GM18868 (cell line): ENCODE data around the gene NDUFB7.
"Not testable (repeated sequence)": the region's sequence is repeated elsewhere in the genome, so short reads cannot be mapped to it uniquely, and the experiment has no call there.

Experiments
- ATAC-seq: cut with Tn5 transposase; IDR thresholded peaks from one replicate; pipeline ENCODE4 v1.9.1; 2021; ENCODE audit warnings: mild to moderate bottlenecking, moderate library complexity; ENCODE audit not compliant: unreplicated experiment

The NDUFB7 gene

GRCh38 chr19:14553939-14554243 is 18.0 kb downstream of the NDUFB7 start:
- ATAC-seq = no peak

GRCh38 chr19:14553042-14553938 is 18.6 kb downstream of the NDUFB7 start:
- ATAC-seq = no peak

GRCh38 chr19:14552006-14552360 is 19.9 kb downstream of the NDUFB7 start:
- not testable (repeated sequence) for ATAC-seq

- not testable (repeated sequence) for ATAC-seq
Observed at GRCh38 chr19:14551134-14552005, 20.5 kb downstream of the NDUFB7 start.

GRCh38 chr19:14550201-14550754 is 21.6 kb downstream of the NDUFB7 start:
- no peak for ATAC-seq

- no peak for ATAC-seq
Observed at GRCh38 chr19:14545716-14546082, 26.2 kb downstream of the NDUFB7 start.

- no peak for ATAC-seq
Observed at GRCh38 chr19:14544977-14545715, 26.7 kb downstream of the NDUFB7 start.

GRCh38 chr19:14544047-14544446 is 27.8 kb downstream of the NDUFB7 start:
- ATAC-seq = no peak

- ATAC-seq = no peak
Observed at GRCh38 chr19:14542711-14543328, 29.0 kb downstream of the NDUFB7 start.

- not testable (repeated sequence) for ATAC-seq
Observed at GRCh38 chr19:14541979-14542378, 29.9 kb downstream of the NDUFB7 start.

GRCh38 chr19:14540741-14541525 is 30.9 kb downstream of the NDUFB7 start:
- no peak for ATAC-seq

GRCh38 chr19:14536926-14537692 is 34.8 kb downstream of the NDUFB7 start:
- ATAC-seq = no peak

- ATAC-seq = no peak
Observed at GRCh38 chr19:14533450-14533849, 38.4 kb downstream of the NDUFB7 start.

GRCh38 chr19:14530506-14530905 is 41.4 kb downstream of the NDUFB7 start:
- no peak for ATAC-seq

GRCh38 chr19:14530005-14530348 is 41.9 kb downstream of the NDUFB7 start:
- no peak for ATAC-seq

GRCh38 chr19:14529254-14530004 is 42.4 kb downstream of the NDUFB7 start, which contains the start of gene TECR:
Gene TECR (plus strand): TSS chr19:14529594. CDS start chr19:14529697, 103 bp downstream.
- peak; percentile 92 for ATAC-seq

- peak; percentile 2 for ATAC-seq
Observed at GRCh38 chr19:14528419-14529253, 43.2 kb downstream of the NDUFB7 start.
